GM12864 (cell line): ENCODE data around the gene ANKS6.

Experiments used
- DNase-seq: peaks from one replicate; pipeline ENCODE4 v3.0.0-alpha.2; 2011; ENCODE audit warnings: low read depth
- H3K4me3 ChIP-seq: 2 replicates; pipeline ENCODE4 v1.5.1; 2011; ENCODE audit warnings: mild to moderate bottlenecking, low read depth, low read length, control low read depth
- TF ChIP-seq, protein P1 (sequence below): IDR thresholded peaks from 2 replicates; pipeline ENCODE4 v1.5.1; 2011; ENCODE audit warnings: low read depth, mild to moderate bottlenecking, moderate library complexity, low read length, control low read depth, inconsistent platforms; ENCODE audit errors: missing control alignments

ANKS6 gene

GRCh38 chr9:98766586-98766985 lies 29.8 kb downstream of the ANKS6 start:
- TF ChIP-seq, protein P1, sequence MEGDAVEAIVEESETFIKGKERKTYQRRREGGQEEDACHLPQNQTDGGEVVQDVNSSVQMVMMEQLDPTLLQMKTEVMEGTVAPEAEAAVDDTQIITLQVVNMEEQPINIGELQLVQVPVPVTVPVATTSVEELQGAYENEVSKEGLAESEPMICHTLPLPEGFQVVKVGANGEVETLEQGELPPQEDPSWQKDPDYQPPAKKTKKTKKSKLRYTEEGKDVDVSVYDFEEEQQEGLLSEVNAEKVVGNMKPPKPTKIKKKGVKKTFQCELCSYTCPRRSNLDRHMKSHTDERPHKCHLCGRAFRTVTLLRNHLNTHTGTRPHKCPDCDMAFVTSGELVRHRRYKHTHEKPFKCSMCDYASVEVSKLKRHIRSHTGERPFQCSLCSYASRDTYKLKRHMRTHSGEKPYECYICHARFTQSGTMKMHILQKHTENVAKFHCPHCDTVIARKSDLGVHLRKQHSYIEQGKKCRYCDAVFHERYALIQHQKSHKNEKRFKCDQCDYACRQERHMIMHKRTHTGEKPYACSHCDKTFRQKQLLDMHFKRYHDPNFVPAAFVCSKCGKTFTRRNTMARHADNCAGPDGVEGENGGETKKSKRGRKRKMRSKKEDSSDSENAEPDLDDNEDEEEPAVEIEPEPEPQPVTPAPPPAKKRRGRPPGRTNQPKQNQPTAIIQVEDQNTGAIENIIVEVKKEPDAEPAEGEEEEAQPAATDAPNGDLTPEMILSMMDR, result no peak

DNA sequence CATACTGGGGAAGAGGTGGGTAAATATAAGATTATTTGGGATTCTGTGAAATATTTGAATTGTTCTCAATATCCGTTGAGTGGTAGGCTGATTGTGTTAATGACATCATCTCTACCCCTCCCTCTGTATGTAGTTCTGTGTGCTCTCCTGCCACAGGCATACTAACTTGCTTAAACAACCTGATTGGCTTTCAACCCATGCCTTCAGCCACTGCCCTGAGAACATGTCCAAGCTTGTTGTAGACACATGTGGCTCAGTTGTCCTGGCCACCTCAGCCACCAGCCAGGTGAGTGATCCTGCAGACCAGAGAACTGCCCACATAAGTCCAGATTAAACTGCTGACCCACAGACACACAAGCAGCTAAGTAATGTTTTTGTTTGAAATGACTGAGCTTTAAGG lies 31.1 kb downstream of the ANKS6 start:
- DNase-seq, result no peak
- TF ChIP-seq, protein P1, result no peak
- no peak overlapping the region for H3K4me3 ChIP-seq

More at GRCh38 chr9:98766586-98766985, 29.8 kb downstream of the ANKS6 start:
- H3K4me3 ChIP-seq, result no peak overlapping the region
- no peak for DNase-seq

DNA sequence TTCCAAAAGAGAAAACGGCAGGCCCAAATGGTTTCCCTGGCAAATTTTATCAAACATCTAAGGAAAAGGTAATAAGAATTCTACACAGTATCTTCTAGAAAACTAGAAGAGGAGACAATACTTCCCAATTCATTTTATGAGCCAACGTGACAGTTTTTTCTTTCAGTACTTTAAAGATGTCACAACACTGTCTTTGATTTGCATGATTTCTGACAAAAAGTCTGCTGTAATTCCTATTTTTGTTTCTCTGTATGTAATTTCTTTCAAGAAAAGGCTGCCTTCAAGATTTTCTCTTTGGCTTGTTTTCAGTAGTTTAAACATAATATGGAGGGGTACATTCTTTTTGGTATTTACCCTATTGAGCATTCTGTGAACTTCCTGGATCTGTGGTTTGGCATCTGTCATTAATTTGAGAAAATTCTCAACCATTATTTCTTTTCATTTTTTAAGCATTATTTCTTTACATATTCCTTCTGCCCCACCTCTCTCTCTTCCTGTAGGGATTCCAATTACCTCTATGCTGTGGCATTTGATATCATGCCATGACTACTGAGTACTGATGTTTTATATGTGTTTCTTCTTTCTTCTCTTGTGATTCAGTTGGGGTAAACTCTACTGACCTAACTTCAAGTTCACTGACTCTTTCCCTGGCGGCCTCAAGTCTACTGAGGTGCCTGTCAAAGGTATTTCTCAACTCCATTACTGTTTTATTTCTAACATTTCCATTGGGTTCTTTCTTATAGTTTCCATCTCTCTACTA lies 32.2 kb downstream of the ANKS6 start:
- TF ChIP-seq, protein P1, result no peak
- H3K4me3 ChIP-seq, result no peak overlapping the region
- DNase-seq, result no peak

GRCh38 chr9:98760231-98760630 lies 36.1 kb downstream of the ANKS6 start:
- no peak overlapping the region for H3K4me3 ChIP-seq
- TF ChIP-seq, protein P1, result no peak
- DNase-seq, result no peak

DNA sequence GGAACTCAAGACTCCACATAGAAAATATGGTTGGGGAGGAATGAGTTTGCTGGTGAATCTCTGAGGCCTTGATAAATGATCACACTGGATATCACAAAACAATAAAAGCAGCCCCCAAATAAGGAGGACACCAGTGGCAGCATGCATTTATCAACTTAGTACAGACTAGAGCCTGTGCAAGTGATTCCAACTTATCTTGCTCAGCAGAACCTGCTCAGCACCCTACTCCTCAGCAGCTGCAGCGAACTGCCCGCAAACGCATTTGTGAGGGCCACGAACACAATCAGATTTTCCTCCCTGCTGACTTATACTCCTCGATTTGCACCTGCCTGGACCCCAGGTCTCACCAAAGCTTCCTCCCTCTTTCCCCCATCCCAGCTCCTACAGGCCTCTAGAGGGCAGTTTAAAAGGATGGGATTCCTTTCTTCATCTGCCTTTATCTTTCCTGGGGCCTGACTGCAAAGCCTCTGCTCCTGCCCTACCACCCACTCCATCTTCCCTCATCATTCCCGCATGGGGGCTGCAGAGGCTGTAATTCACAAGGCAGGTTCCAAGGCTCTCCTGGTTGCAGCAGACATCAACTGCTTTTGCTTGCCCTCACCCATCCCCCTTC lies 41.2 kb downstream of the ANKS6 start:
- no peak for DNase-seq
- TF ChIP-seq, protein P1, result no peak

GRCh38 chr9:98751210-98751609 lies 45.1 kb downstream of the ANKS6 start:
- no peak overlapping the region for H3K4me3 ChIP-seq
- no peak for DNase-seq
- TF ChIP-seq, protein P1, result no peak

More for the DNA sequence above, 41.2 kb downstream of the ANKS6 start:
- H3K4me3 ChIP-seq, result no peak overlapping the region
